ENCODE measurements around the gene PALLD. TPM values are rescaled to one million over a fixed set of nuclear protein-coding genes. Genes with fewer than 3 reads are reported as not detected.

Gene PALLD
- total and polyA plus RNA-seq, 2 of the 13 experiments (the other 11 are each of a cell fraction or from before 2014, with no cell fraction given) = 0.50 to 1.5 TPM

- in situ Hi-C loops (cut with HindIII; ENCODE audit: extremely low pct_ligation_motif_present, low pct_unique_long_range_greater_than_20kb) = no loop called here
- no peaks in the 10 kb centered on the region for H3K36me3 ChIP-seq (replicated peaks in 1 of 2; ENCODE audit: control insufficient read depth in 1 of 2, insufficient read depth in 2 of 2, low read length in 2 of 2)
- ATAC-seq = no peak
- POLR2A ChIA-PET = no interaction called here
- no peak overlapping the region for H3K9ac ChIP-seq (ENCODE audit: insufficient read depth, low read depth, low read length)
- TF ChIP-seq PAF1 (CRISPR knock-in tag; IDR thresholded peaks at IDR 0.05) (no peak), ZNF142 (CRISPR knock-in tag; IDR thresholded peaks at IDR 0.05) (no peak), ZNF737 (CRISPR knock-in tag; IDR thresholded peaks at IDR 0.05; ENCODE audit: borderline replicate concordance) (no peak), SMARCE1 (IDR thresholded peaks at IDR 0.05; ENCODE audit: borderline replicate concordance) (no peak), ZNF574 (CRISPR knock-in tag; IDR thresholded peaks at IDR 0.05) (no peak), SCMH1 (CRISPR knock-in tag; IDR thresholded peaks at IDR 0.05; ENCODE audit: borderline replicate concordance) (no peak), PTBP1 (IDR thresholded peaks at IDR 0.05; ENCODE audit: low read depth, low read length, poor library complexity, severe bottlenecking) (no peak)
- TF ChIP-seq, protein P1, sequence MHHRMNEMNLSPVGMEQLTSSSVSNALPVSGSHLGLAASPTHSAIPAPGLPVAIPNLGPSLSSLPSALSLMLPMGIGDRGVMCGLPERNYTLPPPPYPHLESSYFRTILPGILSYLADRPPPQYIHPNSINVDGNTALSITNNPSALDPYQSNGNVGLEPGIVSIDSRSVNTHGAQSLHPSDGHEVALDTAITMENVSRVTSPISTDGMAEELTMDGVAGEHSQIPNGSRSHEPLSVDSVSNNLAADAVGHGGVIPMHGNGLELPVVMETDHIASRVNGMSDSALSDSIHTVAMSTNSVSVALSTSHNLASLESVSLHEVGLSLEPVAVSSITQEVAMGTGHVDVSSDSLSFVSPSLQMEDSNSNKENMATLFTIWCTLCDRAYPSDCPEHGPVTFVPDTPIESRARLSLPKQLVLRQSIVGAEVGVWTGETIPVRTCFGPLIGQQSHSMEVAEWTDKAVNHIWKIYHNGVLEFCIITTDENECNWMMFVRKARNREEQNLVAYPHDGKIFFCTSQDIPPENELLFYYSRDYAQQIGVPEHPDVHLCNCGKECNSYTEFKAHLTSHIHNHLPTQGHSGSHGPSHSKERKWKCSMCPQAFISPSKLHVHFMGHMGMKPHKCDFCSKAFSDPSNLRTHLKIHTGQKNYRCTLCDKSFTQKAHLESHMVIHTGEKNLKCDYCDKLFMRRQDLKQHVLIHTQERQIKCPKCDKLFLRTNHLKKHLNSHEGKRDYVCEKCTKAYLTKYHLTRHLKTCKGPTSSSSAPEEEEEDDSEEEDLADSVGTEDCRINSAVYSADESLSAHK (CRISPR knock-in tag; IDR thresholded peaks at IDR 0.05; ENCODE audit: borderline replicate concordance) = no peak
- TF ChIP-seq, protein P2, sequence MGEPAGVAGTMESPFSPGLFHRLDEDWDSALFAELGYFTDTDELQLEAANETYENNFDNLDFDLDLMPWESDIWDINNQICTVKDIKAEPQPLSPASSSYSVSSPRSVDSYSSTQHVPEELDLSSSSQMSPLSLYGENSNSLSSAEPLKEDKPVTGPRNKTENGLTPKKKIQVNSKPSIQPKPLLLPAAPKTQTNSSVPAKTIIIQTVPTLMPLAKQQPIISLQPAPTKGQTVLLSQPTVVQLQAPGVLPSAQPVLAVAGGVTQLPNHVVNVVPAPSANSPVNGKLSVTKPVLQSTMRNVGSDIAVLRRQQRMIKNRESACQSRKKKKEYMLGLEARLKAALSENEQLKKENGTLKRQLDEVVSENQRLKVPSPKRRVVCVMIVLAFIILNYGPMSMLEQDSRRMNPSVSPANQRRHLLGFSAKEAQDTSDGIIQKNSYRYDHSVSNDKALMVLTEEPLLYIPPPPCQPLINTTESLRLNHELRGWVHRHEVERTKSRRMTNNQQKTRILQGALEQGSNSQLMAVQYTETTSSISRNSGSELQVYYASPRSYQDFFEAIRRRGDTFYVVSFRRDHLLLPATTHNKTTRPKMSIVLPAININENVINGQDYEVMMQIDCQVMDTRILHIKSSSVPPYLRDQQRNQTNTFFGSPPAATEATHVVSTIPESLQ (CRISPR knock-in tag; conservative IDR thresholded peaks at IDR 0.05) = no peak
- peaks cover 0 to 3% of the 10 kb centered on the region in 2 experiments; a peak in 2 of 5 replicates for H3K27me3 ChIP-seq (ENCODE audit: control insufficient read depth in 1 of 2, insufficient read depth in 2 of 2, low read length in 2 of 2)
- intact Hi-C loops (cut with micrococcal nuclease; ENCODE audit: unreplicated experiment) = no loop called here
- no peaks in the 10 kb centered on the region for H3K4me1 ChIP-seq (ENCODE audit: insufficient read depth, low read length)
- no peak overlapping the region for H3K4me2 ChIP-seq (ENCODE audit: low read depth, low read length)
- H2AFZ ChIP-seq (ENCODE audit: low read length) = no peak overlapping the region
- FAIRE-seq = no peak
- no peaks in the 10 kb centered on the region for H4K20me1 ChIP-seq (ENCODE audit: insufficient read depth, low read length)
- no peaks in the 10 kb centered on the region for H3K79me2 ChIP-seq (ENCODE audit: insufficient read depth, low read length)
- no peak overlapping the region for H3K4me3 ChIP-seq (replicated peaks in 1 of 3; ENCODE audit: insufficient read depth in 1 of 3, low read depth in 2 of 3, low read length in 3 of 3)
- H3K9me3 ChIP-seq (ENCODE audit: low read length) = no peaks in the 10 kb centered on the region
- no TSS peak for BruUV-seq (replicated peaks)
- H3K27ac ChIP-seq (ENCODE audit: extremely low read length, insufficient read depth, low read length) = no peak overlapping the region
- WGBS (ENCODE audit: low lambda C conversion rate) = 43% methylated on average over 5 of the region's 5 CpGs
- DNase-seq (ENCODE audit: low spot score) = no peak
- CTCF ChIA-PET (ENCODE audit: low intra/inter-chr PET ratio, low total read pairs) = no interaction called here
Measured at GRCh38 chr4:168622600-168622999, 125.7 kb downstream of the PALLD start.
